ENCODE measurements around the gene IL11.
A peak's percentile ranks its signal among the peaks of the same experiment; 100 is the strongest.

The IL11 gene

GRCh38 chr19:55391191-55391670 is 21.0 kb upstream of the IL11 start:
- no peak for DNase-seq (ENCODE audit: low read depth in 3 of 3, low spot score in 1 of 3)

GRCh38 chr19:55390461-55390880 is 20.2 kb upstream of the IL11 start:
- no peak for DNase-seq (ENCODE audit: low read depth in 3 of 3, low spot score in 1 of 3)

GRCh38 chr19:55389386-55390317 is 19.4 kb upstream of the IL11 start:
- DNase-seq (ENCODE audit: low read depth in 3 of 3, low spot score in 1 of 3): no peak

GRCh38 chr19:55387736-55388497 is 17.7 kb upstream of the IL11 start:
- no peak for DNase-seq (ENCODE audit: low read depth in 3 of 3, low spot score in 1 of 3)

- DNase-seq (ENCODE audit: low read depth in 3 of 3, low spot score in 1 of 3): no peak
These were observed 16.3 kb upstream of the IL11 start for GRCh38 chr19:55386493-55386971.

- peak; percentile 95 to 97 (median 95) for DNase-seq (ENCODE audit: low read depth in 3 of 3, low spot score in 1 of 3)
These were observed 15.6 kb upstream of the IL11 start, which contains the start of gene RPL28 for GRCh38 chr19:55385724-55386492. Gene RPL28, plus strand, starts transcription at chr19:55385932. Its CDS starts 426 bp downstream, at chr19:55386358.

- DNase-seq (ENCODE audit: low read depth in 3 of 3, low spot score in 1 of 3): peak; percentile 83 to 96 (median 89)
These were observed 14.9 kb upstream of the IL11 start for GRCh38 chr19:55384920-55385723.

GRCh38 chr19:55384131-55384919 is 14.1 kb upstream of the IL11 start, which contains the start of gene TMEM238:
Gene TMEM238, minus strand, starts transcription at chr19:55384292. Its CDS starts 33 bp downstream, at chr19:55384259.
- peak in 1 of 3 donors; percentile 26 for DNase-seq (ENCODE audit: low read depth in 3 of 3, low spot score in 1 of 3)

GRCh38 chr19:55383279-55384130 is 13.2 kb upstream of the IL11 start:
- DNase-seq (ENCODE audit: low read depth in 3 of 3, low spot score in 1 of 3): peak in 1 of 3 donors; percentile 30

- no peak for DNase-seq (ENCODE audit: low read depth in 3 of 3, low spot score in 1 of 3)
These were observed 12.3 kb upstream of the IL11 start for GRCh38 chr19:55382522-55383054.

GRCh38 chr19:55382013-55382412 is 11.8 kb upstream of the IL11 start:
- no peak for DNase-seq (ENCODE audit: low read depth in 3 of 3, low spot score in 1 of 3)

GRCh38 chr19:55379174-55379573 is 8.9 kb upstream of the IL11 start:
- DNase-seq (ENCODE audit: low read depth in 3 of 3, low spot score in 1 of 3): no peak

GRCh38 chr19:55377356-55378131 is 7.3 kb upstream of the IL11 start:
- DNase-seq (ENCODE audit: low read depth in 3 of 3, low spot score in 1 of 3): no peak

GRCh38 chr19:55376241-55376933 is 6.1 kb upstream of the IL11 start, which contains the start of gene TMEM190:
Gene TMEM190, plus strand, starts transcription at chr19:55376826. Its CDS starts 28 bp downstream, at chr19:55376854.
- DNase-seq (ENCODE audit: low read depth in 3 of 3, low spot score in 1 of 3): no peak

- no peak for DNase-seq (ENCODE audit: low read depth in 3 of 3, low spot score in 1 of 3)
These were observed 3.9 kb upstream of the IL11 start for GRCh38 chr19:55373993-55374757.
